Lung (tissue), 12 donors: ENCODE data around the gene PDE6D. TPM values are rescaled to one million over a fixed set of nuclear protein-coding genes. Genes with fewer than 3 reads are reported as not detected.

Source experiments
- ATAC-seq: fragments of 200-7000 bp; cut with Tn5 transposase; one replicate; pipeline ENCODE4 v1.9.1; 2020; ENCODE audit warnings: moderate number of reproducible peaks; ENCODE audit not compliant: insufficient read depth, low FRiP score
- DNase-seq, 3 donors: peaks; one replicate each; pipeline ENCODE4 v3.0.0-alpha.2; 2013 to 2017
- H3K27ac ChIP-seq, 2 donors: one replicate each; pipeline ENCODE4 v1.5.1; 2013; ENCODE audit warnings: mild to moderate bottlenecking in 2 of 2, moderate library complexity in 2 of 2, control low read depth in 1 of 2, inconsistent platforms in 1 of 2, low read depth in 1 of 2, low read length in 1 of 2
- H3K27me3 ChIP-seq, 3 donors: one replicate each; pipeline ENCODE4 v1.5.1; 2013; ENCODE audit warnings: low read length in 2 of 3; ENCODE audit not compliant: control insufficient read depth in 3 of 3, insufficient read depth in 3 of 3
- H3K36me3 ChIP-seq, 4 donors: one replicate each; pipeline ENCODE4 v1.5.1; 2013; ENCODE audit warnings: low read length in 4 of 4, mild to moderate bottlenecking in 1 of 4, moderate library complexity in 1 of 4; ENCODE audit not compliant: control insufficient read depth in 4 of 4, insufficient read depth in 4 of 4
- H3K4me1 ChIP-seq, 5 donors: one replicate each; pipeline ENCODE4 v1.5.1; 2013; ENCODE audit warnings: low read length in 5 of 5, mild to moderate bottlenecking in 2 of 5, moderate library complexity in 1 of 5; ENCODE audit not compliant: control insufficient read depth in 5 of 5, insufficient read depth in 5 of 5
- H3K4me3 ChIP-seq: one replicate; pipeline ENCODE4 v1.5.1; 2013; ENCODE audit warnings: mild to moderate bottlenecking, control low read depth, moderate library complexity
- H3K9ac ChIP-seq, 2 donors: one replicate each; pipeline ENCODE4 v1.5.1; 2013; ENCODE audit warnings: low read length in 2 of 2, control low read depth in 1 of 2; ENCODE audit not compliant: insufficient read depth in 1 of 2
- H3K9me3 ChIP-seq, 4 donors: one replicate each; pipeline ENCODE4 v1.5.1; 2013; ENCODE audit warnings: low read length in 3 of 4, mild to moderate bottlenecking in 1 of 4, moderate library complexity in 1 of 4; ENCODE audit not compliant: control insufficient read depth in 4 of 4, insufficient read depth in 3 of 4
- CTCF ChIP-seq: IDR thresholded peaks from 2 replicates; pipeline ENCODE4 v1.5.1; 2012; ENCODE audit warnings: mild to moderate bottlenecking; ENCODE audit errors: control extremely low read depth, extremely low read depth
- WGBS, 2 donors: extraction: QIAGEN DNeasy Blood & Tissue Kit; methylation state at CpG; one replicate each; pipeline ENCODE4 v1.1.7; 2013; 5-methylcytosine and 5-hydroxymethylcytosine counted together
- polyA plus RNA-seq, 2 donors: library from polyadenylated mRNA; stranded (reverse); fragments of 200-250 nt; gene quantifications; one replicate each; pipeline ENCODE4 v1.2.1, GENCODE V29; 2013
- total RNA-seq, 2 donors: library from RNA; depleted of rRNA in 1 of 2; stranded (reverse); fragments of >200 nt in 1 of 2; gene quantifications; one replicate each; pipeline ENCODE4 v1.2.1, GENCODE V29; 2014 to 2021
- donor health status: control.
- donor health status: control.
- donor health status: Bipolar disorder and iron deficiency.
- donor health status: healthy.
- donor health status: DM: yes; HTN: yes; CAD: no.

Gene PDE6D
- total and polyA plus RNA-seq, 4 donors, result 21.5 to 25.6 (median 23.0) TPM

GRCh38 chr2:231689124-231689893 is 91.8 kb downstream of the PDE6D start:
- Histone ChIP-seq H3K9me3 (no peaks in the 10 kb centered on the region), H3K27ac (no peak overlapping the region), H3K27me3 (no peaks in the 10 kb centered on the region), H3K36me3 (no peaks in the 10 kb centered on the region), H3K9ac (no peak overlapping the region), H3K4me1 (peaks cover 0 to 2% (median 0%) of the 10 kb centered on the region in 5 donors), H3K4me3 (no peak overlapping the region)
- no peak for TF ChIP-seq CTCF
- 85 to 87% methylated on average over 15 of the region's 15 CpGs for WGBS, 2 donors
- ATAC-seq (no peak), DNase-seq (no peak)

GRCh38 chr2:231688719-231689118 is 92.4 kb downstream of the PDE6D start:
- no peak overlapping the region for H3K27ac ChIP-seq
- H3K9ac ChIP-seq, result no peak overlapping the region
- no peak overlapping the region for H3K4me3 ChIP-seq
- TF ChIP-seq CTCF, result no peak
- DNase-seq, result no peak
- H3K36me3 ChIP-seq, result no peaks in the 10 kb centered on the region
- ATAC-seq, result no peak
- H3K9me3 ChIP-seq, result no peaks in the 10 kb centered on the region
- WGBS, 2 donors, result 90 to 91% methylated on average over 17 of the region's 17 CpGs
- peaks cover 0 to 2% (median 0%) of the 10 kb centered on the region in 5 donors for H3K4me1 ChIP-seq
- no peaks in the 10 kb centered on the region for H3K27me3 ChIP-seq

GRCh38 chr2:231687961-231688360 is 93.1 kb downstream of the PDE6D start:
- H3K27me3 ChIP-seq, result no peaks in the 10 kb centered on the region
- no peak overlapping the region for H3K4me3 ChIP-seq
- no peak overlapping the region for H3K9ac ChIP-seq
- H3K9me3 ChIP-seq, result no peaks in the 10 kb centered on the region
- no peak for DNase-seq
- no peak for TF ChIP-seq CTCF
- H3K36me3 ChIP-seq, result no peaks in the 10 kb centered on the region
- 92 to 96% methylated on average over 4 of the region's 4 CpGs for WGBS, 2 donors
- H3K4me1 ChIP-seq, result peaks cover 0 to 7% (median 1%) of the 10 kb centered on the region in 5 donors
- no peak overlapping the region for H3K27ac ChIP-seq
- ATAC-seq, result no peak
